Omental fat pad (tissue), 4 donors: ENCODE results near the gene CACNB1. TPM values are rescaled to one million over a fixed set of nuclear protein-coding genes. Genes with fewer than 3 reads are reported as not detected.

ENCODE experiments used
- ATAC-seq: fragments of 150-250 bp; one replicate; pipeline ENCODE4 v1.9.1; 2016; ENCODE audit warnings: mild to moderate bottlenecking, moderate library complexity; ENCODE audit not compliant: low FRiP score
- DNase-seq: peaks from one replicate; pipeline ENCODE4 v3.0.0-alpha.2; 2019; ENCODE audit warnings: low spot score
- CTCF ChIP-seq, 3 donors: fragments of 450-650 bp; IDR thresholded peaks; one replicate each; pipeline ENCODE4 v1.5.1; 2016 to 2017; ENCODE audit warnings: antibody characterized with exemption in 3 of 3, mild to moderate bottlenecking in 3 of 3, moderate library complexity in 2 of 3
- total RNA-seq, 4 donors: library from RNA; depleted of rRNA; stranded (reverse); fragments of >200 nt; gene quantifications; one replicate each; pipeline ENCODE4 v1.1.0, GENCODE V29; 2016

CACNB1 gene
- total RNA-seq, 4 donors from 2014 or later: 3.2 to 3.7 (median 3.5) TPM

- ATAC-seq (peak; percentile 64), DNase-seq (peak; percentile 52)
- TF ChIP-seq CTCF (IDR thresholded peaks at IDR 0.05): no peak
Measured at GRCh38 chr17:39144416-39144840, 53.0 kb downstream of the CACNB1 start.

GRCh38 chr17:39143552-39144093, 53.8 kb downstream of the CACNB1 start:
- no peak for DNase-seq
- ATAC-seq: no peak
- TF ChIP-seq CTCF (IDR thresholded peaks at IDR 0.05): no peak

- TF ChIP-seq CTCF (IDR thresholded peaks at IDR 0.05): no peak
- no peak for ATAC-seq
- no peak for DNase-seq
Measured at GRCh38 chr17:39141915-39142664, 55.4 kb downstream of the CACNB1 start.

GRCh38 chr17:39141294-39141693, 56.2 kb downstream of the CACNB1 start:
- ATAC-seq (no peak), DNase-seq (no peak)
- TF ChIP-seq CTCF (IDR thresholded peaks at IDR 0.05): no peak

- TF ChIP-seq CTCF (IDR thresholded peaks at IDR 0.05): no peak
- ATAC-seq: no peak
- no peak for DNase-seq
Measured at GRCh38 chr17:39139561-39139960, 57.9 kb downstream of the CACNB1 start.

- DNase-seq: no peak
- no peak for TF ChIP-seq CTCF (IDR thresholded peaks at IDR 0.05)
- ATAC-seq: no peak
Measured at GRCh38 chr17:39139161-39139511, 58.3 kb downstream of the CACNB1 start.
